ENCODE results near the gene ARFRP1.

Gene ARFRP1

DNA sequence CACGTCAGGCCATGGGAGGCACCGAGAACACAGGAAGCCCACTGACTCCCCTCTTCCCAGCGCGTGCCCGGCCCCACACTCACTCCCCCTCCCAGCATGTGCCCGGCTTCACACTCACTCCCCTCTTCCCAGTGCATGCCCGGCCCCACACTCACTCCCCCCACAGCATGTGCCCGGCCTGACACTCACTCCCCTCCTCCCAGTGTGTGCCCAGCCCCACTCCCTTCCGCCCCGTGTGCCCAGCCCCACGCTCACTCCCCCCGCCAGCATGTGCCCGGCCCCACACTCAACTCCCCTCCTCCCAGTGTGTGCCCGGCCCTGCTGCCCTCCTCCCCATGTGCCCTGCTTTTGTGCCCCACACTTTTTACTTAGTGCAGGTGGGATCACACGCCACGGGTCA, 39.9 kb downstream of the ARFRP1 start:
- Histone ChIP-seq H3K9me2 (replicated peaks; ENCODE audit: insufficient read depth, low read length) (no peaks in the 10 kb centered on the region), H3K9ac (ENCODE audit: low read length) (no peak overlapping the region), H3K36me3 (ENCODE audit: low read length) (no peaks in the 10 kb centered on the region), H3K4me3 (ENCODE audit: insufficient read depth, low read length, poor library complexity, severe bottlenecking) (no peak overlapping the region), H3K27ac (ENCODE audit: low read depth, low read length) (no peak overlapping the region), H3F3A (ENCODE audit: insufficient read depth) (no peaks in the 10 kb centered on the region), H3K9me3 (ENCODE audit: insufficient read depth, low read length) (no peaks in the 10 kb centered on the region), H3K79me2 (ENCODE audit: insufficient read depth, low read length) (no peaks in the 10 kb centered on the region), H2AFZ (ENCODE audit: low read depth, low read length, severe bottlenecking) (no peak overlapping the region), H4K20me1 (ENCODE audit: low read depth, low read length) (no peaks in the 10 kb centered on the region), H3K4me2 (ENCODE audit: low read depth, low read length, poor library complexity, severe bottlenecking) (no peak overlapping the region), H3K27me3 (ENCODE audit: low read length) (no peaks in the 10 kb centered on the region)
- TF ChIP-seq, protein P1, sequence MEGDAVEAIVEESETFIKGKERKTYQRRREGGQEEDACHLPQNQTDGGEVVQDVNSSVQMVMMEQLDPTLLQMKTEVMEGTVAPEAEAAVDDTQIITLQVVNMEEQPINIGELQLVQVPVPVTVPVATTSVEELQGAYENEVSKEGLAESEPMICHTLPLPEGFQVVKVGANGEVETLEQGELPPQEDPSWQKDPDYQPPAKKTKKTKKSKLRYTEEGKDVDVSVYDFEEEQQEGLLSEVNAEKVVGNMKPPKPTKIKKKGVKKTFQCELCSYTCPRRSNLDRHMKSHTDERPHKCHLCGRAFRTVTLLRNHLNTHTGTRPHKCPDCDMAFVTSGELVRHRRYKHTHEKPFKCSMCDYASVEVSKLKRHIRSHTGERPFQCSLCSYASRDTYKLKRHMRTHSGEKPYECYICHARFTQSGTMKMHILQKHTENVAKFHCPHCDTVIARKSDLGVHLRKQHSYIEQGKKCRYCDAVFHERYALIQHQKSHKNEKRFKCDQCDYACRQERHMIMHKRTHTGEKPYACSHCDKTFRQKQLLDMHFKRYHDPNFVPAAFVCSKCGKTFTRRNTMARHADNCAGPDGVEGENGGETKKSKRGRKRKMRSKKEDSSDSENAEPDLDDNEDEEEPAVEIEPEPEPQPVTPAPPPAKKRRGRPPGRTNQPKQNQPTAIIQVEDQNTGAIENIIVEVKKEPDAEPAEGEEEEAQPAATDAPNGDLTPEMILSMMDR (IDR thresholded peaks at IDR 0.05; ENCODE audit: insufficient read depth, low read length, poor library complexity, severe bottlenecking) = no peak
- TF ChIP-seq EZH2phosphoT487 (conservative IDR thresholded peaks at IDR 0.05; ENCODE audit: low read length) = no peak

DNA sequence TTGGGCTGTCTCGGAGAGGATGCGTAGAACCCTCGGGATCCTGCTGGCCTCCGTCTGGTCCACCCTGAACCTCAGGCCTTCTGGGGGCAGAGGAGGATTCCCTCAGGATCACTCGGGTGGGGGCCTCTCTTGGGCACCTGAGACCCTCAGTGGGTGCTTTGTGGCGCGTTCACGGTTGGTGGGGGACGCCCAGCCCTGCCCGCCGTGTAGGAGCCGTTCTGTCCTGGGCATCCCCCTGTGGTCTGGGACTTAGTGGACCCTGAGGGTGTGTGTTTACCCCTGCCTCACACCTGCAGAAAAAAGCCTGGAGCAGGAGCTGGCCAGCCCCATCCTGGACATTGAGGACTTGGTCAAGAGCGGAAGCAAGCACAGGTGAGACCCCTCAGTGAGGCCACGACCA, 42.1 kb downstream of the ARFRP1 start:
- H3K27me3 ChIP-seq (ENCODE audit: low read length) = no peaks in the 10 kb centered on the region
- H3K9me3 ChIP-seq (ENCODE audit: insufficient read depth, low read length) = no peaks in the 10 kb centered on the region
- H3K79me2 ChIP-seq (ENCODE audit: insufficient read depth, low read length) = no peaks in the 10 kb centered on the region
- no peak overlapping the region for H3K9ac ChIP-seq (ENCODE audit: low read length)
- H3K9me2 ChIP-seq (replicated peaks; ENCODE audit: insufficient read depth, low read length) = no peaks in the 10 kb centered on the region
- TF ChIP-seq, protein P1 (IDR thresholded peaks at IDR 0.05; ENCODE audit: insufficient read depth, low read length, poor library complexity, severe bottlenecking) = no peak
- no peak for TF ChIP-seq EZH2phosphoT487 (conservative IDR thresholded peaks at IDR 0.05; ENCODE audit: low read length)
- H3K27ac ChIP-seq (ENCODE audit: low read depth, low read length) = no peak overlapping the region
- no peak overlapping the region for H2AFZ ChIP-seq (ENCODE audit: low read depth, low read length, severe bottlenecking)
- no peaks in the 10 kb centered on the region for H4K20me1 ChIP-seq (ENCODE audit: low read depth, low read length)
- H3K36me3 ChIP-seq (ENCODE audit: low read length) = no peaks in the 10 kb centered on the region
- no peak overlapping the region for H3K4me3 ChIP-seq (ENCODE audit: insufficient read depth, low read length, poor library complexity, severe bottlenecking)
- H3K4me2 ChIP-seq (ENCODE audit: low read depth, low read length, poor library complexity, severe bottlenecking) = no peak overlapping the region
- no peaks in the 10 kb centered on the region for H3F3A ChIP-seq (ENCODE audit: insufficient read depth)

DNA sequence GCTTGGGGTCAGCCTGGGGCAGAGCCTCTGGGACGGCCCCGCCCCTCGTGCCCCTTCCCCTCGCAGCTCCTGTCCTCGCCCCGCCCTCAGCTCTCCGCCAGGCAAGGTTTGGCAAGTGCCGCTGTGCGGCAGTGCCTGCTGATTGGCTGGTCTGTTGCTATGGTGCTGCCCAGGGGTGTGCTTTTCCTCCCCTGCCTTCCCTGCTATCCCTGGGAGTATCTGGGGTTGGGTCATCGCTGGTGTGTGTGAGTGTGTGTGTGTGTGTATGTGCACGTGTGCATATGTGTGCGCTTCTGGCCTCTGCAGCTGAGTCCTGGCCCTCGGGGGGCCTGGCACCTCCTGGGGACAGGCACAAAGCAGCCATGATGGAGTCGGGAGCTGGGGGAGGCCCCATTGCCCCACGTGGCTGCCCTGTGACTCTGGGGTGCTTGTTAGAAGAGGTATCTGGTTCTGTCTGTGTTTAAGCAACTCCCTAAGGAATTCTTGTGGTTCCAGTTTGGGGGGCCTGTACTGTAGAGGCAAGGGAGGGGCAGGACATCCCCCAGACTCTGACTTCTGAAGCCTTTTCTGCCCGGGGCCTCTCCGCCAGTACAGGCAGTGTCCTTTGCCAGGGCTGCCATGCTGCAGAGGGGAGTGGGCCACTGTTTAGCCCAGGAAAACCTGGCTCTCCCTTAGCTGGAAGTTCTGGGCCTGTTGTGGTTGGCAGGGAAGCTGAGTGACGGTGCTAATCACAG, 42.7 kb downstream of the ARFRP1 start:
- H3K4me2 ChIP-seq (ENCODE audit: low read depth, low read length, poor library complexity, severe bottlenecking) = no peak overlapping the region
- H3K9me3 ChIP-seq (ENCODE audit: insufficient read depth, low read length) = no peaks in the 10 kb centered on the region
- no peaks in the 10 kb centered on the region for H4K20me1 ChIP-seq (ENCODE audit: low read depth, low read length)
- H2AFZ ChIP-seq (ENCODE audit: low read depth, low read length, severe bottlenecking) = no peak overlapping the region
- no peaks in the 10 kb centered on the region for H3F3A ChIP-seq (ENCODE audit: insufficient read depth)
- no peak overlapping the region for H3K27ac ChIP-seq (ENCODE audit: low read depth, low read length)
- H3K4me3 ChIP-seq (ENCODE audit: insufficient read depth, low read length, poor library complexity, severe bottlenecking) = no peak overlapping the region
- no peaks in the 10 kb centered on the region for H3K36me3 ChIP-seq (ENCODE audit: low read length)
- H3K27me3 ChIP-seq (ENCODE audit: low read length) = no peaks in the 10 kb centered on the region
- H3K79me2 ChIP-seq (ENCODE audit: insufficient read depth, low read length) = no peaks in the 10 kb centered on the region
- H3K9ac ChIP-seq (ENCODE audit: low read length) = no peak overlapping the region
- TF ChIP-seq, protein P1 (IDR thresholded peaks at IDR 0.05; ENCODE audit: insufficient read depth, low read length, poor library complexity, severe bottlenecking) = no peak
- no peak for TF ChIP-seq EZH2phosphoT487 (conservative IDR thresholded peaks at IDR 0.05; ENCODE audit: low read length)
- no peaks in the 10 kb centered on the region for H3K9me2 ChIP-seq (replicated peaks; ENCODE audit: insufficient read depth, low read length)
